Measurements from ENCODE around the gene DCC. TPM values are rescaled to one million over a fixed set of nuclear protein-coding genes. Genes with fewer than 3 reads are reported as not detected.

DCC gene
- total and polyA plus RNA-seq, 2 donors from 2014 or later, result 3.9 TPM; not detected in 1

DNA sequence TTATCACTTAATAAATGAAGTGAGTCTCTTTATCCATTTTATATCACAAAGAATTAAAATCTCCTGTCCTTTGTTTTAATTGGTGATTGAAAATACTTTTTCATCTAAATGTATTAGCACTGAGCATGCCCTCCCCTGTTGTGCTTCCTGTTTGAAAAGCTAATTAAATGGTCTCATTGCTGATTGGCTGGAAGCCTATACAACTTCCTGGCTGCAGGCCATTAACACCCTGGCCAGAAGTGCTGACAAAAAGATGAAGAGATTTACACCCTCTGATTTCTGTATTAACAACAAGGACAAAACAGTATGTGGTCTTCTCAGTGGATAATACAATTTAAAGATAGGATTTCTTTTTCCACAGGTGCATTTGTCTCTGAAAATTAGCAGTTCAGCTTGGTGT lies 548.0 kb downstream of the DCC start:
- Histone ChIP-seq H3K4me3 (ENCODE audit: low read length in 3 of 3) (no peak overlapping the region), H3K9ac (ENCODE audit: low read length in 3 of 3) (no peak overlapping the region), H3K27me3 (ENCODE audit: control insufficient read depth, insufficient read depth, low read length) (no peaks in the 10 kb centered on the region), H3K4me1 (ENCODE audit: control insufficient read depth in 2 of 3, insufficient read depth in 2 of 3, low read depth in 1 of 3, low read length in 3 of 3) (no peaks in the 10 kb centered on the region), H3K27ac (ENCODE audit: low read depth in 2 of 2, low read length in 2 of 2) (no peak overlapping the region), H3K36me3 (ENCODE audit: control insufficient read depth in 2 of 3, insufficient read depth in 3 of 3, low read length in 3 of 3) (no peaks in the 10 kb centered on the region), H3K9me3 (ENCODE audit: control insufficient read depth in 2 of 3, insufficient read depth in 1 of 3, low read length in 3 of 3) (no peaks in the 10 kb centered on the region)
- no peak for FAIRE-seq
- intact Hi-C loops (cut with DNase I), result no loop called here
- DNase-seq, result peak in 1 of 5 donors; percentile 7
- TF ChIP-seq, protein P1, sequence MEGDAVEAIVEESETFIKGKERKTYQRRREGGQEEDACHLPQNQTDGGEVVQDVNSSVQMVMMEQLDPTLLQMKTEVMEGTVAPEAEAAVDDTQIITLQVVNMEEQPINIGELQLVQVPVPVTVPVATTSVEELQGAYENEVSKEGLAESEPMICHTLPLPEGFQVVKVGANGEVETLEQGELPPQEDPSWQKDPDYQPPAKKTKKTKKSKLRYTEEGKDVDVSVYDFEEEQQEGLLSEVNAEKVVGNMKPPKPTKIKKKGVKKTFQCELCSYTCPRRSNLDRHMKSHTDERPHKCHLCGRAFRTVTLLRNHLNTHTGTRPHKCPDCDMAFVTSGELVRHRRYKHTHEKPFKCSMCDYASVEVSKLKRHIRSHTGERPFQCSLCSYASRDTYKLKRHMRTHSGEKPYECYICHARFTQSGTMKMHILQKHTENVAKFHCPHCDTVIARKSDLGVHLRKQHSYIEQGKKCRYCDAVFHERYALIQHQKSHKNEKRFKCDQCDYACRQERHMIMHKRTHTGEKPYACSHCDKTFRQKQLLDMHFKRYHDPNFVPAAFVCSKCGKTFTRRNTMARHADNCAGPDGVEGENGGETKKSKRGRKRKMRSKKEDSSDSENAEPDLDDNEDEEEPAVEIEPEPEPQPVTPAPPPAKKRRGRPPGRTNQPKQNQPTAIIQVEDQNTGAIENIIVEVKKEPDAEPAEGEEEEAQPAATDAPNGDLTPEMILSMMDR (IDR thresholded peaks at IDR 0.05; ENCODE audit: borderline replicate concordance, extremely low read depth, insufficient read depth), result no peak

DNA sequence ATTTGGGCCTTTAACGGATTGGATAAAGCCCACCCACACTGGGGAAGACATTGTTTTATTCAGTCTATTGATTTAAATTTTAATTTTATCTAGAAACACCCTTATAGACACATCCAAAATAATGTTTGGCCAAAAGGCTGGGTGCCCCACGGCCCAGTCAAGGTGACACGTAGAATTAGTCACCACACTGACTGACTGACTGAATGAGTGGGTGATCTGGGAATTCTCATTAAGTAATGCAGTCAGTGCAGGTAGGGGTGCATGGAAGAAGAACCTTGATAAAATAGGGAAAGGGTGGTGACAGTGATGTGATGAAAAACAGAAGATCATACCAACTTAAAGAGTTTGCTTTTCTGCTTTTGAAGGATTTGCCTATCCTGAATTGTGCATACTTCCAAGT lies 554.8 kb downstream of the DCC start:
- no peak overlapping the region for H3K4me3 ChIP-seq (ENCODE audit: low read length in 3 of 3)
- H3K9ac ChIP-seq (ENCODE audit: low read length in 3 of 3), result no peak overlapping the region
- FAIRE-seq (no peak), DNase-seq (no peak)
- H3K9me3 ChIP-seq (ENCODE audit: control insufficient read depth in 2 of 3, insufficient read depth in 1 of 3, low read length in 3 of 3), result no peaks in the 10 kb centered on the region
- no peaks in the 10 kb centered on the region for H3K4me1 ChIP-seq (ENCODE audit: control insufficient read depth in 2 of 3, insufficient read depth in 2 of 3, low read depth in 1 of 3, low read length in 3 of 3)
- TF ChIP-seq, protein P1 (IDR thresholded peaks at IDR 0.05; ENCODE audit: borderline replicate concordance, extremely low read depth, insufficient read depth), result no peak
- intact Hi-C loops (cut with DNase I), result no loop called here
- no peaks in the 10 kb centered on the region for H3K27me3 ChIP-seq (ENCODE audit: control insufficient read depth, insufficient read depth, low read length)
- no peak overlapping the region for H3K27ac ChIP-seq (ENCODE audit: low read depth in 2 of 2, low read length in 2 of 2)
- H3K36me3 ChIP-seq (ENCODE audit: control insufficient read depth in 2 of 3, insufficient read depth in 3 of 3, low read length in 3 of 3), result no peaks in the 10 kb centered on the region

DNA sequence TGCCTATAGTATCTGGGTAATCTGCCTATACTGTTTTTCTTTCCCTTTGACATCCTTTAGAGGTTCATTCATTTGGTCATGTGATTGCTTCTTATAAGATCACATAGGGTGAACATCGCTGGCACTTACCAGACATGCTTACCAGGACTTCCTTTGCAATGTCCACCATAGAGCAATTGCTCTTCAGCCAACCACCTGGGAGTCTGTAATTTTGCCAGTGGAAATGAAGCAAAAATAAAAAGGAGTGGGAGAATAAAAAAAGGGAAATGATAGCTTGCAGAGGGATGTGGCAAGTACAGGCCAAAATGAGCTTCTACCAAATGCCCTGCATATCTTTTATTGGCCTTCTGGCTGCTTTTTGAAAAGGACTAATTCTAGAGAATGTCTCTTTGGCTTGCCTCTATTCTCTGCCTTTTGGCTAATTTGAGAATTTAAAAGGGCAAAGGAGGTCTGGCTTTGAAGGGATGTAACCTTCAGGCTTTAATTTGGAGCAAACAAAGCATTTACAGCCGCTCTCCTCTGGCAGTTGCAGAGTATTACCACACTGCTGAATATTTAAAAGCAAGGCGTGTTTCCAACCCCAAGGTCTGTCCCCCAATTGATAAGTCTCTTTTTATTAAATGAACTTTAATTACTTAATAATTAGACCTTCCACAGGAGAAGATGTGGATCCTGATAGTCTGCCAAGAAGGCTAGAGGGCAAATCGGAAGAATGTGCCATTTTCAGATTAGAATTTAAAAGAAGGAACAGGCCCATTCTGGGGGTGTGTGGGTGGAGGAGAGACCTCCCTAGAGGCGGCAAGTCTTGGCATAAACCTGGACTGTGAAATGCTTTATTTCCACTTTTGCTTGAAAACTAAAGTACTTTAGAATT lies 557.9 kb downstream of the DCC start:
- Histone ChIP-seq H3K4me1 (ENCODE audit: control insufficient read depth in 2 of 3, insufficient read depth in 2 of 3, low read depth in 1 of 3, low read length in 3 of 3) (no peaks in the 10 kb centered on the region), H3K27ac (ENCODE audit: low read depth in 2 of 2, low read length in 2 of 2) (no peak overlapping the region), H3K4me3 (ENCODE audit: low read length in 3 of 3) (no peak overlapping the region), H3K9me3 (ENCODE audit: control insufficient read depth in 2 of 3, insufficient read depth in 1 of 3, low read length in 3 of 3) (no peaks in the 10 kb centered on the region), H3K9ac (ENCODE audit: low read length in 3 of 3) (no peak overlapping the region), H3K36me3 (ENCODE audit: control insufficient read depth in 2 of 3, insufficient read depth in 3 of 3, low read length in 3 of 3) (no peaks in the 10 kb centered on the region), H3K27me3 (ENCODE audit: control insufficient read depth, insufficient read depth, low read length) (no peaks in the 10 kb centered on the region)
- DNase-seq (no peak), FAIRE-seq (no peak)
- TF ChIP-seq, protein P1 (IDR thresholded peaks at IDR 0.05; ENCODE audit: borderline replicate concordance, extremely low read depth, insufficient read depth), result no peak
- intact Hi-C loops (cut with DNase I), result no loop called here

Measured in kidney (tissue), 14 donors.